ENCODE data around the gene VTI1B.

GRCh38 chr14:67704484-67705089 lies 30.2 kb upstream of the VTI1B start:
- TF ChIP-seq, protein P1, sequence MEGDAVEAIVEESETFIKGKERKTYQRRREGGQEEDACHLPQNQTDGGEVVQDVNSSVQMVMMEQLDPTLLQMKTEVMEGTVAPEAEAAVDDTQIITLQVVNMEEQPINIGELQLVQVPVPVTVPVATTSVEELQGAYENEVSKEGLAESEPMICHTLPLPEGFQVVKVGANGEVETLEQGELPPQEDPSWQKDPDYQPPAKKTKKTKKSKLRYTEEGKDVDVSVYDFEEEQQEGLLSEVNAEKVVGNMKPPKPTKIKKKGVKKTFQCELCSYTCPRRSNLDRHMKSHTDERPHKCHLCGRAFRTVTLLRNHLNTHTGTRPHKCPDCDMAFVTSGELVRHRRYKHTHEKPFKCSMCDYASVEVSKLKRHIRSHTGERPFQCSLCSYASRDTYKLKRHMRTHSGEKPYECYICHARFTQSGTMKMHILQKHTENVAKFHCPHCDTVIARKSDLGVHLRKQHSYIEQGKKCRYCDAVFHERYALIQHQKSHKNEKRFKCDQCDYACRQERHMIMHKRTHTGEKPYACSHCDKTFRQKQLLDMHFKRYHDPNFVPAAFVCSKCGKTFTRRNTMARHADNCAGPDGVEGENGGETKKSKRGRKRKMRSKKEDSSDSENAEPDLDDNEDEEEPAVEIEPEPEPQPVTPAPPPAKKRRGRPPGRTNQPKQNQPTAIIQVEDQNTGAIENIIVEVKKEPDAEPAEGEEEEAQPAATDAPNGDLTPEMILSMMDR (IDR thresholded peaks at IDR 0.05; ENCODE audit: low read depth, low read length) = peak; percentile 72
- TF ChIP-seq POLR2A (IDR thresholded peaks at IDR 0.05; ENCODE audit: extremely low read depth, insufficient read length) = no peak
